ENCODE data around the gene NRG3.

The NRG3 gene

DNA sequence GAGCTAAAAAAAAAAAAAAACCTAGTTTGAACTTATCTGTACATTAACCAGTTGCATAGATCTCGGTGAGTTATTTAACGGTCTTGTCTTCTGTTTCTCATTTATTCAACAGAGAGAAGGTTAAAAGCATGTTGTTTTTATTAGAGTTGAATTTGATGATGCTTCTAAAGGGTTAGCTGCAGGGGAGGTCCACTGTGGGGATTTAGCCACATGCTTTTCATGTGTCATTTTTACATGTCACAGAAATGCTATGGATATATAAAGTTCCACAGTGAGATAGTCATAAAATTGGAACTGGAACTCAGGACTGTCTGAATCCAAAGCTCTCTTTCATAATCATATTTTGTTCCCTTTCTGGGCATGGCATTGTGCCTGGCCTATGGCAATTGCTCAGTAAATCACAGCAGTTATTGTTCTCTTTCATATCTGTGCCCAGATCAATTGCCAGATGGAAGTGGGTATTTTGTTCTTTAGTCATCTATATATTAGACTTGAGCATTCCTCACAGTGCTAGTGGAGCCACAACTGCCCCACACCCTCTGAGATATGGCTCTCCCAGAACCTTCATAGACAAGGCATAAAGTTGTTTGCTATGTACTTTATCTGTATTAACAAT lies 578.8 kb downstream of the NRG3 start:
- in situ Hi-C loops (cut with MboI; ENCODE audit: low sequenced_read_pairs), result no loop called here

DNA sequence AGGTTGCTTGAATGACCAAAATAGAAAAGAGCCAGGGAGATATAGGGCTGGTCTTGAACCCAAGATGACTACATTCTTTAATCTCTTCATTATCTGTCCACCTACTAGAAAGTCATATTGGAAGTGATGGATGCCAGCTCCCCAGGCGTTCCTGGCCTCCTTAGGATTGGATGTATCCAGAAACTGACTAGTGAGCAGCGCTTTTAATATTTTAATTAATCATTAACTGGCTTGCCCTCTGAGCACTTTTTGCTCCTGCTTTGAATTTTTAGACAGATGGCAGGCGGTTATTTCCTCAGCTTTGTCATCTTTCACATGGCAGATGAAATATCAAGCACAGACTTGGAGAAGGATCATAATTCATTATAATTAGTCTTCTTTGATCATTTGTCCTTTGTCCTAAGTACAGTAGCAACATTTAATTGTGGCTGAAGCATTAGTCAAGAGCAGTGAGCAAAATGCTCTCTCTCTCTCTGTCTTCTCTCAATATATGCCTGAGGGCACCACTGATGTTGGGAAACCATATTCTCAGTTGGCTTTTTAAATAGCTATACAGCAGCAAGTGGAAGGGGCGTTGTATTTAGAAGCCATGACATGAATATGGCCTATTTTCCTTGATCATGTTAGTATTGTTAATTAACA lies 588.0 kb downstream of the NRG3 start:
- in situ Hi-C loops (cut with MboI; ENCODE audit: low sequenced_read_pairs), result no loop called here

DNA sequence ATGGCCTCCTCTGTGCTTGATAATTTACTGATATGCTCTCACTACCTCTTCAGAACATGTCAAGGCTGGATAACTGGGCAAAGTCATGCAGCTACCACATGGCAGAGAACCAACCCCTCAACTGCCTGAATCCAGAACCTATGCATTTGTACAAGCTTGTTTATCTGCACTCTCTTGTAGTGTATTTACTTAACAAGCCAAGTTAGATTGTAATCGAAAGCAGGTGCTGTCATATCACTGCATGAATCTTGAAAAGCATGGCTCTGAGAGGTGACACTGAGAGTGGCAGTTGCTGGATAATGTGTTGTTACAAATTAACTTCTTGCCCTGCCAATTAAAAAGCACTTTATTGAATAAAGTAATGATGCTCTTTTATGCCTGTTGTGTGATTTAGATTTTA lies 588.6 kb downstream of the NRG3 start:
- in situ Hi-C loops (cut with MboI; ENCODE audit: low sequenced_read_pairs), result no loop called here

DNA sequence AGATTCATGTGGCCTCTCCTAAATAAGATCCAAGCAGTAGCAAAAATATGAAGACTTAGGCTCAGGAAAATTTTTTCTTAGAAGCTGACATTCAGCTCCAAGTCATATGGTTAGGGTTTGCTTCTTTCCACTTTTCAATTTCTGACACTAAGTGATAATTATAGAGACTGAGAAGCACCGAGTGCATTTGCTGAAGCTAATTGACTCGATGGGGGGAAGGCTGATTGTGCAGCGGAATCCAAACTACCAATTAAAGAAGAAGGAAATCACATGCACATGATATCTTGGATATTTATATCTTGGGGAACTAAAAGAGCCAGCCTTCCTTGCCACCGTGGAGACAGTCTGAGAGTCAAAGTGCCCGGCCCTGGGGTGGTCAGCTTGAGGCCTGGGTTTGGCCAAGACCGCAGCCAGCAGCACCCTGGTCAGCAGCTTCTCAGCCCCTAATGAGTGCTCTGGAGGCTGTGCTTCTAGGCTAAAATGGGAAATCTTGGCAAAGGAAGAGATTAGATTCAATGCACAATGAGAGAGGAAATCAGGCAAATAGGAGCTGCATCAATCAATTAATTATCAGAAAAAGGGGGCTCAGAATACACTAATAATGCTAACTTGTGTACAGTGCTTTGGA lies 589.3 kb downstream of the NRG3 start:
- in situ Hi-C loops (cut with MboI; ENCODE audit: low sequenced_read_pairs), result no loop called here

DNA sequence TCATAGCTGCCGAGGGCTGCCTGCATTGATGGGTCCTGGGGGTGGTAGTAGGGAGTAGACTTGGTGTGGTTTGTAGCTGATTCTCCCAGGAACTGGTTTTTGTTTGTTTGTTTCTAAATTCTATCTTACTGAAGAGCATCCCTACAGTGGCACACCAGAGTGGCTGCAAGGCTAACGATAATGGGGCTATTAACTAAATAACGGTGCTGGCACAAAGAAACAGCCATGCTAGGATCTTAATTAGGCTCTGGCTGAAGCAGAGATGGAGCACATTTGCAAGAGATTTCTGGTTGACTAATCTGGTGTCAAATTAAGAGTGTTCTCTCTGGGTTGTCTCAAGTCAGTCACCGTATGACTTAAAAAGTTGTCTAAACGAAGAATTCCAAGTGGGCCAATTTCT lies 590.0 kb downstream of the NRG3 start:
- in situ Hi-C loops (cut with MboI; ENCODE audit: low sequenced_read_pairs), result no loop called here

DNA sequence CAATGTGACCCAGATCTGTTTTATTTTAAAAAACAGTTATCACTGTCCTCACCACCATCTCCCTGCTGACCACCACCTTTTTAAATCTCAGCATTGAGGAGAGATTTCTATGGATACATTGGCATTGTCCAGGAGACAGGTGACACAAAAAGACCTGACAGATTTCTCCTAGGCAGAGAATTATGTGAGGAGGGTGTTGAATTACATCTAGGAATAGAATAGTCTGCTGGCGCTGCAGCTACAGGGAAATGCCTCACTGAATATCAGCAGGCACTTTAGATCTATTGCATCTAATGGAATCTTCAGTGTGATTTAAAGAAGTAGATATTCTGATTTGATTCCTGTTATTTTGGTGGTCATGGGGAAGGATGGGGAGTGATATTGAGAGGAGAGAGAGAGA lies 593.5 kb downstream of the NRG3 start:
- in situ Hi-C loops (cut with MboI; ENCODE audit: low sequenced_read_pairs), result no loop called here

DNA sequence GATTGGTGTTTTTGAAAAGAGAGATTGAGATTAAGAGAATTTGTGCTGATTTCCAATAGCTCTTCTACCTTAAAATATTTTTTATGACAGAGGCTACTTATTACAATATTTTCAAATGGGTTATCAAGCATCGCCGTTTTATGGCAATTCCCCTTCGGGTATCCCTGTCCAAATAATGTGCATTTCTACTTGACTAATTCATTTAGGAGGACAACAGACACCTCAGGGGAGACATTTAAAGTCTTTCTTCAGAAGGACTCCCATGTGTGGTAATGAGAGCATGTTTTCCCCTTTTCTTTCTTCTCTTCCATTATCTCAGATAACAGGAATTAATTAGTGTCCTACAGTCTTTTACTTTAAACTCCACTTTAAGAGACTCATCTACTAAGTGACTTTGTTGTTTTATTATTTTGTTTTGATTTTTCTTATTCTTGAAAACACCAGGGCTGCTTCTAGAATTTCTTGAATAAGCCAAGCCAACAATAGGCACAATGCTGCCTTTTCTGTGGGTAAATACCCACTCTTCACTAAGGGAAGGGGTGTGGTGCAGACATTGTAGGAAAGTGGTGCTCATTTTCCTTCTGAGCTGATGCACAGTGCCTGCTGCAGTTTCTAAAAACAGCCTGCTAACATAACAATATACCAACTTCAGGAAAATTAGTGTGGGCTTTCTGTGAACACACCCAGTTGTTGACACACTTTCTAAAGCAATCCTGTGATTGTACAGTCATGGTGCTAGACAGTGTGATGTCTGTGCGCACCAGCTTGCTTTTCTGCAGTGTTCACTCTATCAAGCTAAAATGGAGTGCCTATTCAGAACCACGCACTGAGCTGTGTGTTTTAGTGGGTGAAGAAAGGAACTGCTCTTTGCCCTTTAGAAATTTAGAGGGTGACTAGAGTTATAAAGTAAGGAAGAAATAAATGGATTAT lies 597.7 kb downstream of the NRG3 start:
- in situ Hi-C loops (cut with MboI; ENCODE audit: low sequenced_read_pairs), result no loop called here

DNA sequence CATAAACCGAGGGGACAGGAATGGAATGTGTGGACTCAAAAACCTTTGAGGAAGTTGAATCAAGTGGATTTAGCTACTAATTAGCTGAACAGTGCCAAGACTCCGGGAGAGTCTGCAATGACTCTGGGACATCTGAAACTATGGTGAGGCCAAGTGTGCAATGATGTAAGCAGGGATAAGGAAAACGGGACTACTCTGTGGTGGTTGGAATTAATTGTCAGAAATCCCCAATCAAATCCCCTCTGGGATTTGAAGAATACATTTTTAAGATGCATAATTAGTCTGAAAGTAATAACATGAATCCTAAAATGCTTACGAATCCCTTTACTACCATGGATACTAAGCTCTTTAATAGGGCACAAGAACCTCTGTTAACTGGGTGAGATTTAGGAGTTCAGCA lies 602.8 kb downstream of the NRG3 start:
- in situ Hi-C loops (cut with MboI; ENCODE audit: low sequenced_read_pairs), result no loop called here

DNA sequence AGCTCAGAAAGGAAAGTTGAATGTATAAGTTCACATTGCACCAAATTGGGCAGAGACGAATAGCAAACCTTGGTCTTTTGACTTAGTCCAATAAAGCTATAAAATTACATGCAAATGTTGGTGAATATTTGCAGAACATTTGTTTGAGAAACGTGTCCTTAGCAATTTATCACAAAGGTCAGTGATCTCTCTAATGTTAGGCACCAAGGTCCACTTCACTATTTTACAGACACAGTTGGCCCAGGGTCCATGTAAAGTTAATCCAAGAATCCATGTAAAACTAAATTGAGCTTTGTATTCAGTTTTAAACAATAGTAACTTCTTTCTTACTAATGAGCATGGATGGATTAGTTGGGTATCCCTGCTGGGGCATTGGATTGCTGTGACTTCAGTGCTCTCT lies 617.7 kb downstream of the NRG3 start:
- in situ Hi-C loops (cut with MboI; ENCODE audit: low sequenced_read_pairs), result no loop called here

DNA sequence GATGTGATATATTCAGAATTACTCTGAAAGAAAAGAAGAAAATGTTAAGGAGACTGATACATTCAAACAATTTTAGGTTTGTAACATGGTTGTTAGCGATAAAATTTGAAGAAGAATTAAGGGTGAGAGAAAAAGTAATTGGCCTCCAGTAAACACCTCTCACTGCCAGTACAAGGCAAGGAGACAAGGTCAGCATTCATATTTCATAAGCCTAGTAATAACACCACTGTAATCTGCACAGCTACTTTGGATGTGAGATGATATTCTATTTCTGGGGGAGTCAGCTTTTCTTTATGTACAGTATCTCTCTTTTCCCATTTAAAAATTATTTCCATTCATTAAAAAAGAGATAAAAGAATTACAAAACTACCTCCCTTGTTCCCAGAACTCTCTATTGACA lies 621.1 kb downstream of the NRG3 start:
- in situ Hi-C loops (cut with MboI; ENCODE audit: low sequenced_read_pairs), result no loop called here

DNA sequence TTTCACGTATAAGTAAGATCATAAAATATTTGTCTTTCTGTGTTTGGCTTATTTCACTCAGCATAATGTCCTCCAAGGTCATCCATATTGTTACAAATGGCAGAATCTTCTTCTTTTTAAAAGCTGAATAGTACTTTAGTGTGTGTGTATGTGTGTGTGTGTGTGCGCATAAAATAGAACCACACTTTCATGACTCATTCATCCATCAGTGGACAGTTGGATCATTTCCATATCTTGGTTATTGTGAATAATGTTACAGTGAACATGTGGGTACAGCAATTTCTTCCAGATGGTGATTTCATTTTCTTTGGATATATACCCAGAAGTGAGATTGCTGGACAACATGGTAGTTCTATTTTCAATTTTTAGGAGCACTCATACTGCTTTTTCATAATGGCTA lies 622.4 kb downstream of the NRG3 start:
- in situ Hi-C loops (cut with MboI; ENCODE audit: low sequenced_read_pairs), result no loop called here

DNA sequence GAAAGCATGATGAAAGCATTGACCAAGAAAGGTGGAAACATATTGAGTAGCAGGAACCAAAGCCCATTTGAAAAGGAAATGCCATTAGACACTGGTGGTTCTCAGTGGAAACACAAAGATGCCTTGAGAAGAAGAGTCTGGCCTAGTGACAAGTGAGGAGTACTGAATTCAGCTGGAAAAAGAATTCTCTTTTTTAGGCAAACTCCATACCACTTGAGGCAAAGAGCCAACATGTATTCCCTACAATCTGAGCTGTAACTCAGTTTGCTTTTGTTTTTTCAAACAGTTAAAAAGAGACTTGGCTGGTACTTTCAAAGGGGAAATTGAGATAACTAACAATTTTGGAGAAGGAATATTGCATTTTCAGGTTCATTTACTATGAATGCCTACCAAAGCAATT lies 624.0 kb downstream of the NRG3 start:
- in situ Hi-C loops (cut with MboI; ENCODE audit: low sequenced_read_pairs), result no loop called here

DNA sequence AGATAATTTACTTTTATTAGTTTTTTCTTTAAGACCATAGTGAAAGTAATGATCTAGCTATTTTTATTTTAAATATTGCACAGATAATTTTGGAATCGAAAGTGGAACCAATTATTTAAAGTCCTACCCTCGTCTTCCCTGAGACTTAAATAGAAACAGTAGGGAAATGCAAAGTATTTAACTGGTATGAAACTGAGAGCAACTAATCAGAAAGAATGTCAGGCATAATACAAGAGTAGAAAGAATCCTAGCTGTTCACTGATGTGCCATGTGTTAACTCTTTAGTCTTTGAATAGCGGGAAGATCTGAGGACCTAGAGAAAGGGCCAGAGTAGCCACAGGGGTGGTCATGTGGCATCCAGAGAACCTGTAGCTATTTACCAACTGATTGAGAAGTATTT lies 630.0 kb downstream of the NRG3 start:
- in situ Hi-C loops (cut with MboI; ENCODE audit: low sequenced_read_pairs), result no loop called here

DNA sequence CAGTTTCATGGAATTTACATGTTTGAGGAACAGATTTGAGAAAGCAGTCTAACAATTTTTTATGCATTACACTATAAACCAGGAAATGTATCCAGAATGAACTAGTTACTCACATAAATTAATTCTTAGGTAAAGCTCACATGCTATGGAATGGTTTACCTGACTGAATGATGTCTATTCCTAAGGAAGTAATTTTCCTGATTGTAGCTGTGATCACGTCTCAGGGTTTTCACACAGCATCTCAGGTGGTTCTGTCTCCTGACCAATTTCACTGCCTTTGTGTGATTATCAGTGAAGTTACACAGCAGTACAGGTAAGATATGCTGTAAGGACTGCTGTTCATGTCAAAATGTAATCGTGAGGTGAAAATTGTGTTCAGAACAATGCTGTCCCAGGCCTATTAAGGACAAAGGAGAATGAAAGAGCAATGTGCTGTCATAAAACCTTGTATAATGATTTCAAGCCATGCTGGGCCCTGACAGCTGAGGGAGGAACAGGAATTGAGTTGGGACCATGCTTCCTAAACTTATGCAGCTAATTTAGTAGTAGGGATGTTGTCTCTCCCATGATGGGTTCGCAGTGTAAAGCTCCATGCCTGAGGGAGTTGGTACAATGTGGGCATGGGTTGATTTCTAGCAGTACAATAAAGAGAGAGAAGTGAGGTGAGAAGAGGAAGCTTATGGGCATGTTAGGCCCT lies 631.8 kb downstream of the NRG3 start:
- in situ Hi-C loops (cut with MboI; ENCODE audit: low sequenced_read_pairs), result no loop called here

DNA sequence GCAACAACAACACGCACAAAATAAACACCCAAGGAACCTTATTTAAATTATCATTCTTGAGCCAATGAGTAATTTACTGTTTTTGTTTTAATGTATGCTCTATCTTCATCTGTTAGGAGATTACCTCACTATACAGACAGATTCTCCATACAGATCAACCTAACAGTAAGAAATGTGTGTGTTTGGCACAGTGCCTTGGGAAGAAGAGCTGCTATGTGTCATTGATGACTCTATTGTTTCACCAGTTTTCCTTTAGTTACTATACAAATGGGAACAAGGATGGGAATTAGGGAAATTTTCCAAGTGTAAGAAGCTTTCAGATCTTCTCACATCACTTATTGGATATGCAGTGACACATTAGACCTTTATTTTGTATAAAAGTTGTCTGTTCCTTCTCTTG lies 640.3 kb downstream of the NRG3 start:
- in situ Hi-C loops (cut with MboI; ENCODE audit: low sequenced_read_pairs), result no loop called here

DNA sequence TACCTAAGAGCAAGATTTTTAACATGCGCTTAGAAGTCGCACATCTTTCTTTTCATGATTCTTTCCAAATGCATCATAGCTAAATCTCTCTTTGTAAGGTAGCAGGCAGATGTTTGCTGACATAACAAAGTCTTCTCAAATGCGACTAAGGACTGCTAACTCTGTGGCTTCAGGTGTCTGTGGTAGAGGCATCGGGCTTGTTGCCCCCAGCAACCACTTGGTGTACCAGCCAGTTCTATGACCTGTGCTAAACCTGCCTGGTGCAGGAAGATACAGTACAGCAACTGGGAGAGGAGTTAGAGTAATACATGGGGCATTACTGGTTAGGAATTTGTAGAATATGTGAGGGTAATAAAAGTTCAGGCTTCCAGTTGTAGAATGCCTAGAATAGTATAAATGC lies 654.1 kb downstream of the NRG3 start:
- in situ Hi-C loops (cut with MboI; ENCODE audit: low sequenced_read_pairs), result no loop called here

DNA sequence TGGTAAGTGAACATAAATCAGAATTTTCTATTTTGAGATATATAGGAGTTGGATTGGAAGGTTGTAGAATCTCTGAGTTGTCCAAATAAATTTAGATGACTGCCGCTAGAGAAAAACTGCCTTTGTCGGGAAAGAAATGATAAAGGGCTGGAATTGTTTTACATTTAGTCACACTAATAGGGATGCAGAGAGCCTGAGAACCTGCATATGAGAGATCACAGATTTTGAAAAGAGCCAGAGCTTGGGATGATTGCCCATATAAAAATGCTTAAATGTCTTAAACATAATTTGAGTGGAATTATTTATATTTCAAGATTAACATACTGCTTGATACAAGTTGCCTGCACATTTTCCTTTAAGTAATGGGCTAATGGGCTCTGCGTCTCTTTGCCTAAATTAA lies 660.5 kb downstream of the NRG3 start:
- in situ Hi-C loops (cut with MboI; ENCODE audit: low sequenced_read_pairs), result no loop called here

DNA sequence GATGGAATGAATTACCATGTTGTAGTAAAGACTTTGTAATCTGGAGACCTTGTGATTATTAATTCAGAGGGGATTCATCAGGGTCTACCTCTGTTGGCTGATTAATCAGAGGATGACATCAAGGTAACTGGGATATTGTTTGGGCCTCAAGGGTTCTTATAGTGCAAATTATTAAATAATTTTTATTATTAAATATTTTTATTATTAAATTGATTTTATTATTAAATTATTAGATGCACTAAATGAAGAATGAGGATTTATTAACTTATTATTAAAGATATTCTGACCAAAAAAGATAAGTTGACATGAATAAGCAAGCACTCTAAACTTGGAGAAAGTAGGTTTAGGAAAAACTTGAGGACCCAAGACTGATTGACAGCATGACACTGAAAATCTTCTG lies 661.7 kb downstream of the NRG3 start:
- in situ Hi-C loops (cut with MboI; ENCODE audit: low sequenced_read_pairs), result no loop called here

DNA sequence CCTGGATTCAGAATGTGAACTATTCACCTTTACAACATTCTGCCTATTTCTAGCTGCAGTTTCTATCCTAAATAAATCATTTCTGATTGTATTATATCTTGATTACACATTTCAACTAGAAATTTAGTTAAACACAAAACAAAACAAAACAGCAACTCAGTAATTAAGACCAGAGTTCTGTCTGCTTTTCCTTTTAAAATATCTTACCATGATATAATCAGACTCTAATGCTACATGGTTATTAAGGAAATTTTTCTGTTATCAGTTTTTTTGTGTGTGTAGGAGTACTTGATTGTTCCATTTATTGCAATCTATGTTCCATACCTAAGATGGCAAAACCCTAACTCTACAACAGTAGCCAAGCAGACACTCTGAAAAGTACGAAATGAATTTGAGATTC lies 663.3 kb downstream of the NRG3 start:
- in situ Hi-C loops (cut with MboI; ENCODE audit: low sequenced_read_pairs), result no loop called here

DNA sequence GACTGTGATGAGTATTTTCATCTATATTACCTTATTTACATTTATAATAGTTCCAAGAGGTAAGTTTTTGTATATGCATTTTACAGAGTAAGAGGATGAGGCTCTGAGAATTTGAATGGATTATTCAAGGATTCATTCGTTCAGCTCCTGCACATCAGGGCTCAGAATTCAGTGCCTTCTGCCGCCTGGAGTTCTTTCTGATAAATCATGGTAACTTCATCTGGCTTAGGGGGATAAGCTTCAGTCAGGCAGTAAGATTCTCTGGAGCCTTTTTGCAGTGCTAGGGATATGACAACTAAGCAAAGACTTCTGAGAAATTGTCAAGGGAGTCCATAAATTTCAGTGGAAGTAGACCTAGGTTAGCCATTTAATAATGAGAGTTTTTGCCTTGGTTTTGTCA lies 668.6 kb downstream of the NRG3 start:
- in situ Hi-C loops (cut with MboI; ENCODE audit: low sequenced_read_pairs), result no loop called here

DNA sequence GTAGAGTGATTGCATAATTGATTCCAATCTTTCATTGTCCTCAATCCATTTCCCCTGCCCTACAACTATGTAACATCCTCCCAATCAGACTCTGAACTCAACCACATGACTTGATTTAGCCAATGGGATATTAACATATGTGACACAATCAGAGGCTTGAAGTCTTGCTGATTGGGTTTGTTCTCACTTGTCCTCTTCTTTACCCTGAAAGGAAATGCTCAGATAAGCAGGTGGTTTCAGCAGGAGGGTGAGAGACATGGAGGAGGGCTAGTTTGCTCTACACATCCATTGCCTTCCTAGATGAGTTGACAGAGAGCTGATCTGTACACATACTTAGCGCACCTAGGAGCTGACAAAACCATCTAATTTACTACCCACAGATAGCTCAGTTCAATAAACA lies 669.4 kb downstream of the NRG3 start:
- in situ Hi-C loops (cut with MboI; ENCODE audit: low sequenced_read_pairs), result no loop called here

Measured in HL-60/S4 treated with retinoic acid at 250 ng/mL for 4 days and 3 days (cell line).